HL-60 (cell line): ENCODE measurements around the gene ZNF439.
A peak's percentile ranks its signal among the peaks of the same experiment; 100 is the strongest.
"Not testable (repeated sequence)": the region's sequence is repeated elsewhere in the genome, so short reads cannot be mapped to it uniquely, and the experiment has no call there.

Source experiments
- DNase-seq, 2 experiments: peaks; one replicate each; pipeline ENCODE4 v3.0.0-alpha.2; 2010 to 2020; ENCODE audit warnings: low read depth in 1 of 2, low spot score in 1 of 2
- H3K27ac ChIP-seq: fragments of 250-450 bp; sonication (Bioruptor Pico); replicated peaks from 2 replicates; pipeline ENCODE4 v1.5.1; 2020; ENCODE audit warnings: mild to moderate bottlenecking, moderate library complexity
- H3K27me3 ChIP-seq: fragments of 250-450 bp; sonication (Bioruptor Pico); 2 replicates; pipeline ENCODE4 v1.5.1; 2021; ENCODE audit warnings: mild to moderate bottlenecking, moderate library complexity; ENCODE audit not compliant: insufficient read depth, poor library complexity, severe bottlenecking
- H3K4me3 ChIP-seq: replicated peaks from 2 replicates; pipeline ENCODE4 v1.5.1; 2011; ENCODE audit warnings: mild to moderate bottlenecking, control low read depth, low read length; ENCODE audit not compliant: insufficient read depth
- CTCF ChIP-seq: IDR thresholded peaks from one replicate; pipeline ENCODE4 v1.5.1; 2011; ENCODE audit warnings: low read length, control low read depth, inconsistent platforms; ENCODE audit not compliant: insufficient read depth
- GABPA ChIP-seq: IDR thresholded peaks from 2 replicates; pipeline ENCODE4 v1.6.1; 2012; ENCODE audit warnings: low read depth
- POLR2AphosphoS5 ChIP-seq: IDR thresholded peaks from 2 replicates; pipeline ENCODE4 v1.6.1; 2012; ENCODE audit warnings: low read depth
- REST ChIP-seq: IDR thresholded peaks from 2 replicates; pipeline ENCODE4 v1.6.1; 2012; ENCODE audit warnings: low read depth; ENCODE audit not compliant: insufficient replicate concordance
- SPI1 ChIP-seq: IDR thresholded peaks from 2 replicates; pipeline ENCODE4 v1.6.1; 2012; ENCODE audit warnings: low read depth, mild to moderate bottlenecking, borderline replicate concordance

ZNF439 gene

GRCh38 chr19:11843722-11844121 lies 4.8 kb upstream of the ZNF439 start:
- no peak for DNase-seq
- Histone ChIP-seq H3K27ac (no peak overlapping the region), H3K4me3 (no peak overlapping the region), H3K27me3 (no peaks in the 10 kb centered on the region)
- no peak for TF ChIP-seq GABPA
- TF ChIP-seq REST = no peak
- TF ChIP-seq CTCF = no peak
- TF ChIP-seq POLR2AphosphoS5 = no peak
- TF ChIP-seq SPI1 = no peak

GRCh38 chr19:11847615-11848014 lies 911 bp upstream of the ZNF439 start:
- H3K27me3 ChIP-seq, H3K27ac ChIP-seq, DNase-seq, H3K4me3 ChIP-seq: not testable (repeated sequence)

GRCh38 chr19:11848200-11848593 lies 329 bp upstream of the ZNF439 start:
- DNase-seq = no peak
- no peaks in the 10 kb centered on the region for H3K27me3 ChIP-seq
- peak overlapping the region; percentile 89 for H3K27ac ChIP-seq
- TF ChIP-seq REST (no peak), POLR2AphosphoS5 (no peak), GABPA (no peak), CTCF (no peak), SPI1 (no peak)
- no peak overlapping the region for H3K4me3 ChIP-seq

- not testable (repeated sequence) for H3K27me3 ChIP-seq, H3K4me3 ChIP-seq, H3K27ac ChIP-seq, DNase-seq
These were observed 1.8 kb downstream of the ZNF439 start for GRCh38 chr19:11850289-11850688.

GRCh38 chr19:11853358-11853757 lies 4.8 kb downstream of the ZNF439 start:
- no peak for DNase-seq
- no peak overlapping the region for H3K4me3 ChIP-seq

More at GRCh38 chr19:11853358-11853757, 4.8 kb downstream of the ZNF439 start:
- TF ChIP-seq REST = no peak
- no peak for TF ChIP-seq GABPA
- no peak for TF ChIP-seq CTCF
- no peak for TF ChIP-seq SPI1
- TF ChIP-seq POLR2AphosphoS5 = no peak
- no peaks in the 10 kb centered on the region for H3K27me3 ChIP-seq
- no peak overlapping the region for H3K27ac ChIP-seq
